GM23248 (cell line): ENCODE results near the gene FARS2. TPM values are rescaled to one million over a fixed set of nuclear protein-coding genes. Genes with fewer than 3 reads are reported as not detected.

ENCODE experiments used
- DNase-seq: peaks from one replicate; pipeline ENCODE4 v3.0.0-alpha.2; 2015
- H2AFZ ChIP-seq: fragments of 200-600 bp; sonication (generic); 2 replicates; pipeline ENCODE4 v1.6.1; 2016; ENCODE audit warnings: antibody characterized with exemption
- H3F3A ChIP-seq: fragments of 200-600 bp; sonication (generic); 2 replicates; pipeline ENCODE4 v1.6.1; 2016; ENCODE audit warnings: mild to moderate bottlenecking, antibody characterized with exemption, mixed run types; ENCODE audit not compliant: insufficient read depth
- H3K27ac ChIP-seq: fragments of 200-600 bp; sonication (generic); 2 replicates; pipeline ENCODE4 v1.5.1; 2016; ENCODE audit warnings: mild to moderate bottlenecking
- H3K27me3 ChIP-seq: fragments of 200-600 bp; sonication (generic); replicated peaks from 2 replicates; pipeline ENCODE4 v1.6.1; 2016; ENCODE audit warnings: mild to moderate bottlenecking; ENCODE audit not compliant: insufficient read depth
- H3K36me3 ChIP-seq: fragments of 200-600 bp; sonication (generic); 2 replicates; pipeline ENCODE4 v1.6.1; 2016; ENCODE audit warnings: low read depth, mild to moderate bottlenecking
- H3K4me1 ChIP-seq: fragments of 200-600 bp; sonication (generic); 2 replicates; pipeline ENCODE4 v1.6.1; 2016; ENCODE audit warnings: mild to moderate bottlenecking; ENCODE audit not compliant: insufficient read depth
- H3K4me2 ChIP-seq: fragments of 200-600 bp; sonication (generic); one replicate; pipeline ENCODE4 v1.6.1; 2016; ENCODE audit warnings: mild to moderate bottlenecking; ENCODE audit not compliant: unreplicated experiment
- H3K4me3 ChIP-seq: fragments of 200-600 bp; sonication (generic); 2 replicates; pipeline ENCODE4 v1.5.1; 2016; ENCODE audit warnings: mild to moderate bottlenecking
- H3K79me2 ChIP-seq: fragments of 200-600 bp; sonication (generic); 2 replicates; pipeline ENCODE4 v1.6.1; 2016; ENCODE audit warnings: mild to moderate bottlenecking; ENCODE audit not compliant: insufficient read depth
- H3K9ac ChIP-seq: fragments of 200-600 bp; sonication (generic); 2 replicates; pipeline ENCODE4 v1.6.1; 2016; ENCODE audit warnings: mild to moderate bottlenecking
- H3K9me2 ChIP-seq: fragments of 200-600 bp; sonication (generic); 2 replicates; pipeline ENCODE4 v1.6.1; 2016; ENCODE audit warnings: mixed run types, mild to moderate bottlenecking, moderate library complexity; ENCODE audit not compliant: insufficient read depth
- H3K9me3 ChIP-seq: fragments of 200-600 bp; sonication (generic); one replicate; pipeline ENCODE4 v1.6.1; 2017; ENCODE audit warnings: low read depth
- H4K20me1 ChIP-seq: fragments of 200-600 bp; sonication (generic); 2 replicates; pipeline ENCODE4 v1.6.0; 2016; ENCODE audit not compliant: insufficient read depth
- EZH2 ChIP-seq: fragments of 200-600 bp; sonication (generic); IDR thresholded peaks from 2 replicates; pipeline ENCODE4 v1.6.1; 2018; ENCODE audit warnings: antibody characterized with exemption, mild to moderate bottlenecking; ENCODE audit not compliant: insufficient read depth, poor library complexity, severe bottlenecking
- EZH2phosphoT487 ChIP-seq: fragments of 200-600 bp; sonication (generic); IDR thresholded peaks from 2 replicates; pipeline ENCODE4 v1.6.1; 2018; ENCODE audit warnings: antibody characterized with exemption, moderate library complexity, mild to moderate bottlenecking, low read depth; ENCODE audit not compliant: insufficient read depth
- WGBS, 2 experiments: methylation state at CpG; one replicate each; pipeline ENCODE4 v1.1.6; 2015 to 2017; ENCODE audit warnings: low lambda C conversion rate in 2 of 2, low coverage in 1 of 2; ENCODE audit errors: missing lambda C conversion rate in 2 of 2; 5-methylcytosine and 5-hydroxymethylcytosine counted together
- in situ Hi-C: fragments of 300-500 bp; cut with MboI; formaldehyde crosslinking; loops from 2 replicates; pipeline ENCODE4 v1.15.0; 2020
- polyA plus RNA-seq: library from polyadenylated mRNA; unstranded; fragments of >200 nt; fragmentation: Nextera tagmentation; extraction: Ambion mirVana; gene quantifications from 2 replicates; pipeline ENCODE4 v1.2.1, GENCODE V29; 2016
- total RNA-seq: library from RNA; depleted of rRNA; stranded (reverse); fragments of >200 nt; shearing (Covaris generic); gene quantifications from 2 replicates; pipeline ENCODE4 v1.2.3, GENCODE V29; 2014

The FARS2 gene
- total and polyA plus RNA-seq, 2 experiments from 2014 or later: 15.1 to 16.5 TPM

GRCh38 chr6:5745081-5745480 lies 483.8 kb downstream of the FARS2 start:
- DNase-seq: no peak
- no peak for TF ChIP-seq EZH2
- no peak for TF ChIP-seq EZH2phosphoT487
- Histone ChIP-seq H3K27me3 (no peaks in the 10 kb centered on the region), H3K9ac (no peak overlapping the region), H3K4me2 (no peak overlapping the region), H3K36me3 (no peaks in the 10 kb centered on the region), H2AFZ (no peak overlapping the region), H3K27ac (no peak overlapping the region), H3K9me2 (no peaks in the 10 kb centered on the region), H3K4me1 (no peaks in the 10 kb centered on the region), H3K79me2 (no peaks in the 10 kb centered on the region), H3F3A (no peaks in the 10 kb centered on the region), H3K9me3 (no peaks in the 10 kb centered on the region), H4K20me1 (no peaks in the 10 kb centered on the region), H3K4me3 (no peak overlapping the region)
- 95 to 100% methylated on average over 2 of the region's 2 CpGs for WGBS, 2 experiments
- in situ Hi-C loops: no loop called here

GRCh38 chr6:5746053-5746758 lies 484.9 kb downstream of the FARS2 start:
- H3K9ac ChIP-seq: no peak overlapping the region
- in situ Hi-C loops: no loop called here
- TF ChIP-seq EZH2 (no peak), EZH2phosphoT487 (no peak)
- H3K4me2 ChIP-seq: no peak overlapping the region
- no peaks in the 10 kb centered on the region for H3K27me3 ChIP-seq
- DNase-seq: peak; percentile 38
- H3K4me3 ChIP-seq: no peak overlapping the region
- peaks cover 5% of the 10 kb centered on the region; the same call in 1 of the 2 replicates for H3F3A ChIP-seq
- peaks cover 2% of the 10 kb centered on the region for H3K4me1 ChIP-seq
- no peaks in the 10 kb centered on the region for H3K9me2 ChIP-seq
- H4K20me1 ChIP-seq: no peaks in the 10 kb centered on the region
- no peaks in the 10 kb centered on the region for H3K79me2 ChIP-seq
- no peak overlapping the region for H3K27ac ChIP-seq
- no peak overlapping the region for H2AFZ ChIP-seq
- no peaks in the 10 kb centered on the region for H3K36me3 ChIP-seq
- WGBS, 2 experiments: 59% methylated on average over 12 of the region's 12 CpGs
- H3K9me3 ChIP-seq: no peaks in the 10 kb centered on the region

GRCh38 chr6:5746759-5747130 lies 485.4 kb downstream of the FARS2 start:
- Histone ChIP-seq H2AFZ (no peak overlapping the region), H3K4me1 (peaks cover 7% of the 10 kb centered on the region), H3K79me2 (no peaks in the 10 kb centered on the region), H3K36me3 (no peaks in the 10 kb centered on the region), H3K9me3 (no peaks in the 10 kb centered on the region), H3K27me3 (no peaks in the 10 kb centered on the region), H4K20me1 (no peaks in the 10 kb centered on the region), H3F3A (peaks cover 11% of the 10 kb centered on the region), H3K4me3 (no peak overlapping the region), H3K27ac (no peak overlapping the region), H3K4me2 (no peak overlapping the region), H3K9ac (no peak overlapping the region), H3K9me2 (no peaks in the 10 kb centered on the region)
- in situ Hi-C loops: no loop called here
- no peak for DNase-seq
- TF ChIP-seq EZH2phosphoT487 (no peak), EZH2 (no peak)
- 88 to 98% methylated on average over 3 of the region's 3 CpGs for WGBS, 2 experiments

GRCh38 chr6:5747379-5747778 lies 486.1 kb downstream of the FARS2 start:
- H3K9ac ChIP-seq: no peak overlapping the region
- in situ Hi-C loops: no loop called here
- DNase-seq: no peak
- no peaks in the 10 kb centered on the region for H3K9me3 ChIP-seq
- H3K4me3 ChIP-seq: no peak overlapping the region
- no peak overlapping the region for H2AFZ ChIP-seq
- H3K4me2 ChIP-seq: no peak overlapping the region
- H3F3A ChIP-seq: peaks cover 17% of the 10 kb centered on the region
- H3K79me2 ChIP-seq: no peaks in the 10 kb centered on the region
- no peak overlapping the region for H3K27ac ChIP-seq
- no peaks in the 10 kb centered on the region for H3K36me3 ChIP-seq
- 56 to 68% methylated on average over 2 of the region's 2 CpGs for WGBS, 2 experiments
- peaks cover 13% of the 10 kb centered on the region for H3K4me1 ChIP-seq
- H3K9me2 ChIP-seq: no peaks in the 10 kb centered on the region
- no peaks in the 10 kb centered on the region for H4K20me1 ChIP-seq
- no peak for TF ChIP-seq EZH2phosphoT487
- TF ChIP-seq EZH2: no peak
- no peaks in the 10 kb centered on the region for H3K27me3 ChIP-seq
